ENCODE data around the gene PSMB9.

The PSMB9 gene

GRCh38 chr6:32840604-32841246, 13.3 kb upstream of the PSMB9 start:
- Histone ChIP-seq H3K4me3 (ENCODE audit: insufficient read length, low read depth) (no peak overlapping the region), H3K9me3 (ENCODE audit: insufficient read depth, low read length) (no peaks in the 10 kb centered on the region; the same call in 1 of the 2 replicates), H3K36me3 (ENCODE audit: insufficient read depth, insufficient read length, low read length) (no peaks in the 10 kb centered on the region), H3K27me3 (ENCODE audit: insufficient read depth, insufficient read length) (peaks cover 56% of the 10 kb centered on the region), H3K4me1 (ENCODE audit: insufficient read depth, insufficient read length) (peaks cover 5% of the 10 kb centered on the region), H3K9ac (ENCODE audit: insufficient read length, low read depth) (no peak overlapping the region)
- DNase-seq (ENCODE audit: low read depth, low spot score) = no peak
- TF ChIP-seq ZNF274 (IDR thresholded peaks at IDR 0.05; ENCODE audit: low read depth, low read length) = no peak
- no peak for TF ChIP-seq YY1 (IDR thresholded peaks at IDR 0.05; ENCODE audit: insufficient read depth, insufficient read length)
- no peak for TF ChIP-seq SUZ12 (IDR thresholded peaks at IDR 0.05; ENCODE audit: extremely low read depth, insufficient read depth, insufficient read length)

GRCh38 chr6:32842021-32842650, 11.9 kb upstream of the PSMB9 start:
- Histone ChIP-seq H3K27me3 (ENCODE audit: insufficient read depth, insufficient read length) (peaks cover 65% of the 10 kb centered on the region), H3K4me1 (ENCODE audit: insufficient read depth, insufficient read length) (peaks cover 5% of the 10 kb centered on the region), H3K9ac (ENCODE audit: insufficient read length, low read depth) (no peak overlapping the region), H3K36me3 (ENCODE audit: insufficient read depth, insufficient read length, low read length) (no peaks in the 10 kb centered on the region), H3K4me3 (ENCODE audit: insufficient read length, low read depth) (no peak overlapping the region), H3K9me3 (ENCODE audit: insufficient read depth, low read length) (no peaks in the 10 kb centered on the region; the same call in 1 of the 2 replicates)
- no peak for DNase-seq (ENCODE audit: low read depth, low spot score)
- no peak for TF ChIP-seq ZNF274 (IDR thresholded peaks at IDR 0.05; ENCODE audit: low read depth, low read length)
- no peak for TF ChIP-seq SUZ12 (IDR thresholded peaks at IDR 0.05; ENCODE audit: extremely low read depth, insufficient read depth, insufficient read length)
- no peak for TF ChIP-seq YY1 (IDR thresholded peaks at IDR 0.05; ENCODE audit: insufficient read depth, insufficient read length)

GRCh38 chr6:32842690-32843089, 11.3 kb upstream of the PSMB9 start:
- no peak for DNase-seq (ENCODE audit: low read depth, low spot score)
- TF ChIP-seq ZNF274 (IDR thresholded peaks at IDR 0.05; ENCODE audit: low read depth, low read length) = no peak
- TF ChIP-seq YY1 (IDR thresholded peaks at IDR 0.05; ENCODE audit: insufficient read depth, insufficient read length) = no peak
- TF ChIP-seq SUZ12 (IDR thresholded peaks at IDR 0.05; ENCODE audit: extremely low read depth, insufficient read depth, insufficient read length) = no peak
- Histone ChIP-seq H3K4me3 (ENCODE audit: insufficient read length, low read depth) (no peak overlapping the region), H3K36me3 (ENCODE audit: insufficient read depth, insufficient read length, low read length) (no peaks in the 10 kb centered on the region), H3K4me1 (ENCODE audit: insufficient read depth, insufficient read length) (peaks cover 2% of the 10 kb centered on the region), H3K9ac (ENCODE audit: insufficient read length, low read depth) (no peak overlapping the region), H3K27me3 (ENCODE audit: insufficient read depth, insufficient read length) (peaks cover 64% of the 10 kb centered on the region), H3K9me3 (ENCODE audit: insufficient read depth, low read length) (no peaks in the 10 kb centered on the region; the same call in 1 of the 2 replicates)

- no peaks in the 10 kb centered on the region; the same call in 1 of the 2 replicates for H3K9me3 ChIP-seq (ENCODE audit: insufficient read depth, low read length)
- peak overlapping the region; percentile 64 for H3K9ac ChIP-seq (ENCODE audit: insufficient read length, low read depth)
- TF ChIP-seq ZNF274 (IDR thresholded peaks at IDR 0.05; ENCODE audit: low read depth, low read length) (no peak), SUZ12 (IDR thresholded peaks at IDR 0.05; ENCODE audit: extremely low read depth, insufficient read depth, insufficient read length) (peak; percentile 47)
- H3K27me3 ChIP-seq (ENCODE audit: insufficient read depth, insufficient read length) = peaks cover 67% of the 10 kb centered on the region
- H3K4me3 ChIP-seq (ENCODE audit: insufficient read length, low read depth) = peak overlapping the region; percentile 50
- no peaks in the 10 kb centered on the region for H3K36me3 ChIP-seq (ENCODE audit: insufficient read depth, insufficient read length, low read length)
- H3K4me1 ChIP-seq (ENCODE audit: insufficient read depth, insufficient read length) = peaks cover 2% of the 10 kb centered on the region
- DNase-seq (ENCODE audit: low read depth, low spot score) = no peak
Measured at GRCh38 chr6:32843331-32843978, 10.5 kb upstream of the PSMB9 start.

GRCh38 chr6:32843979-32844838, 9.8 kb upstream of the PSMB9 start, which contains the start of gene PSMB8:
Gene PSMB8, minus strand, starts transcription at chr6:32844047. Its CDS starts 51 bp downstream, at chr6:32843996.
- no peaks in the 10 kb centered on the region for H3K36me3 ChIP-seq (ENCODE audit: insufficient read depth, insufficient read length, low read length)
- H3K9me3 ChIP-seq (ENCODE audit: insufficient read depth, low read length) = no peaks in the 10 kb centered on the region; the same call in 1 of the 2 replicates
- TF ChIP-seq YY1 (IDR thresholded peaks at IDR 0.05; ENCODE audit: insufficient read depth, insufficient read length) = no peak
- TF ChIP-seq ZNF274 (IDR thresholded peaks at IDR 0.05; ENCODE audit: low read depth, low read length) = no peak
- no peak for TF ChIP-seq SUZ12 (IDR thresholded peaks at IDR 0.05; ENCODE audit: extremely low read depth, insufficient read depth, insufficient read length)
- peaks cover 2% of the 10 kb centered on the region for H3K4me1 ChIP-seq (ENCODE audit: insufficient read depth, insufficient read length)
- H3K4me3 ChIP-seq (ENCODE audit: insufficient read length, low read depth) = peak within 1 kb of the TSS; percentile 50
- H3K9ac ChIP-seq (ENCODE audit: insufficient read length, low read depth) = peak within 1 kb of the TSS; percentile 64
- DNase-seq (ENCODE audit: low read depth, low spot score) = peak; percentile 72
- peaks cover 71% of the 10 kb centered on the region for H3K27me3 ChIP-seq (ENCODE audit: insufficient read depth, insufficient read length)

- H3K4me3 ChIP-seq (ENCODE audit: insufficient read length, low read depth) = peak overlapping the region; percentile 50
Measured at GRCh38 chr6:32844839-32845383, 9.1 kb upstream of the PSMB9 start.

More at GRCh38 chr6:32844839-32845383, 9.1 kb upstream of the PSMB9 start:
- H3K9ac ChIP-seq (ENCODE audit: insufficient read length, low read depth) = no peak overlapping the region
- no peaks in the 10 kb centered on the region; the same call in 1 of the 2 replicates for H3K9me3 ChIP-seq (ENCODE audit: insufficient read depth, low read length)
- H3K36me3 ChIP-seq (ENCODE audit: insufficient read depth, insufficient read length, low read length) = no peaks in the 10 kb centered on the region
- DNase-seq (ENCODE audit: low read depth, low spot score) = no peak
- H3K27me3 ChIP-seq (ENCODE audit: insufficient read depth, insufficient read length) = peaks cover 73% of the 10 kb centered on the region
- H3K4me1 ChIP-seq (ENCODE audit: insufficient read depth, insufficient read length) = peaks cover 2% of the 10 kb centered on the region
- no peak for TF ChIP-seq YY1 (IDR thresholded peaks at IDR 0.05; ENCODE audit: insufficient read depth, insufficient read length)
- no peak for TF ChIP-seq SUZ12 (IDR thresholded peaks at IDR 0.05; ENCODE audit: extremely low read depth, insufficient read depth, insufficient read length)
- no peak for TF ChIP-seq ZNF274 (IDR thresholded peaks at IDR 0.05; ENCODE audit: low read depth, low read length)
